ENCODE measurements around the gene TMEM60. TPM values are rescaled to one million over a fixed set of nuclear protein-coding genes. Genes with fewer than 3 reads are reported as not detected.

Gene TMEM60
- total and polyA plus RNA-seq, 10 of the 15 experiments (the other 5 are each of a cell fraction or from before 2014, with no cell fraction given): 13.2 to 94.2 (median 30.2) TPM

DNA sequence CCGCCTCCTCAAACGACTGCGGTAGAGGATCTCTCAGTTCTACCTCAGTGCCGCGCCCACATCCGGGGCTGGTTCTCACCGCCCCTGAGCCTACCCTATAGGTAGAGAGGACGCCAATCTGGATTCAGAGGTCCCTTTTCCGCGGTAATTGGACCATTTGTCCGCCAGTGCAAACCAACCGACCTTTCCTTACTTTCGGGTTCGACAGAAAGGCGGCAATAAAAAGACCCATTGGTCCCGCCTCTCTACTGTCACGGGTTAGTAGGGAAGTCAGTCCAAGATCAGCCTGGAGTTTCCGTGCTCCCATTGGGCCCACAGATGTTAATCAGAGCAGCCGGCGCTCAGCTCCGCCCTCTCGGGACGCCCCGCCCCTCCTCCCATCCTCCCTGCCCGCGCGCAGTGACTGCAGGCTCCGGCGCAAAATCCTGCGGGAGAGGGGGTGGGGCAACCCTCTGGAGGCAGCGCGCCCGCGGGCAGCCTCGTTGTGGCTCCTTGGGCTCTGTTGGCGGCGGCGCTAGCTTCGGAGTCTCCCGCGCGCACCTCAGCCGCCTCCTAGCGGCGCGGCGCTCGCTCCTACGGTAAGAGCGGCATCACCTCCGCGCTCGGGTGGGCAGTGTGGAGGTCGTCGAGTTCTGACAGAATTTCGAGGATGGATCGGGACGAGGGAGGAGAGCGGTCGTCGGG is at the start of gene TMEM60, which contains the start of gene PHTF2 (continued):
- TF ChIP-seq WRNIP1 (IDR thresholded peaks at IDR 0.05; ENCODE audit: borderline replicate concordance, low read depth, low read length) (no peak), LARP7 (IDR thresholded peaks at IDR 0.05) (no peak; the same call in 1 of the 2 replicates), PAX8 (IDR thresholded peaks at IDR 0.05) (no peak), HDAC6 (IDR thresholded peaks at IDR 0.05; ENCODE audit: unreplicated experiment) (no peak), JUNB (IDR thresholded peaks at IDR 0.05) (no peak), EP300 (IDR thresholded peaks at IDR 0.05; ENCODE audit: borderline replicate concordance in 1 of 2, control insufficient read depth in 1 of 2, low read depth in 2 of 2, low read length in 2 of 2) (0 out of 4 replicates have a peak, but pooled peaks of 1 of the 2 experiments have one; percentile 0), CREB1 (IDR thresholded peaks at IDR 0.05; ENCODE audit: low read depth) (peak; percentile 69), MTA2 (IDR thresholded peaks at IDR 0.05; ENCODE audit: low read depth) (no peak), STAT1 (conservative IDR thresholded peaks at IDR 0.05) (no peak; the same call in 1 of the 2 replicates), TAF1 (IDR thresholded peaks at IDR 0.05; ENCODE audit: borderline replicate concordance, low read depth, low read length) (peak; percentile 57; the same call in 1 of the 2 replicates), RFX5 (IDR thresholded peaks at IDR 0.05; ENCODE audit: low read depth, low read length) (peak; percentile 46; the same call in 1 of the 2 replicates), POLR2A (IDR thresholded peaks at IDR 0.05; ENCODE audit: low read depth, low read length) (peak; percentile 76), HDAC2 (IDR thresholded peaks at IDR 0.05) (no peak), ZZZ3 (IDR thresholded peaks at IDR 0.05; ENCODE audit: control insufficient read depth, insufficient read length, low read depth) (no peak), TBL1XR1 (IDR thresholded peaks at IDR 0.05; ENCODE audit: low read depth, low read length) (no peak), IKZF2 (IDR thresholded peaks at IDR 0.05) (peak; percentile 74 to 79), CHD2 (IDR thresholded peaks at IDR 0.05; ENCODE audit: borderline replicate concordance, low read depth, low read length) (peak; percentile 97), MYB (IDR thresholded peaks at IDR 0.05; ENCODE audit: borderline replicate concordance, low read depth, low read length) (no peak), PAX5 (IDR thresholded peaks at IDR 0.05; ENCODE audit: borderline replicate concordance, low read depth, low read length) (no peak), RBBP5 (conservative IDR thresholded peaks at IDR 0.05) (no peak)
- TF ChIP-seq, protein P1, sequence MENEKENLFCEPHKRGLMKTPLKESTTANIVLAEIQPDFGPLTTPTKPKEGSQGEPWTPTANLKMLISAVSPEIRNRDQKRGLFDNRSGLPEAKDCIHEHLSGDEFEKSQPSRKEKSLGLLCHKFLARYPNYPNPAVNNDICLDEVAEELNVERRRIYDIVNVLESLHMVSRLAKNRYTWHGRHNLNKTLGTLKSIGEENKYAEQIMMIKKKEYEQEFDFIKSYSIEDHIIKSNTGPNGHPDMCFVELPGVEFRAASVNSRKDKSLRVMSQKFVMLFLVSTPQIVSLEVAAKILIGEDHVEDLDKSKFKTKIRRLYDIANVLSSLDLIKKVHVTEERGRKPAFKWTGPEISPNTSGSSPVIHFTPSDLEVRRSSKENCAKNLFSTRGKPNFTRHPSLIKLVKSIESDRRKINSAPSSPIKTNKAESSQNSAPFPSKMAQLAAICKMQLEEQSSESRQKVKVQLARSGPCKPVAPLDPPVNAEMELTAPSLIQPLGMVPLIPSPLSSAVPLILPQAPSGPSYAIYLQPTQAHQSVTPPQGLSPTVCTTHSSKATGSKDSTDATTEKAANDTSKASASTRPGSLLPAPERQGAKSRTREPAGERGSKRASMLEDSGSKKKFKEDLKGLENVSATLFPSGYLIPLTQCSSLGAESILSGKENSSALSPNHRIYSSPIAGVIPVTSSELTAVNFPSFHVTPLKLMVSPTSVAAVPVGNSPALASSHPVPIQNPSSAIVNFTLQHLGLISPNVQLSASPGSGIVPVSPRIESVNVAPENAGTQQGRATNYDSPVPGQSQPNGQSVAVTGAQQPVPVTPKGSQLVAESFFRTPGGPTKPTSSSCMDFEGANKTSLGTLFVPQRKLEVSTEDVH (IDR thresholded peaks at IDR 0.05; ENCODE audit: low read depth, partially characterized antibody): peak; percentile 80
- TF ChIP-seq, protein P2, sequence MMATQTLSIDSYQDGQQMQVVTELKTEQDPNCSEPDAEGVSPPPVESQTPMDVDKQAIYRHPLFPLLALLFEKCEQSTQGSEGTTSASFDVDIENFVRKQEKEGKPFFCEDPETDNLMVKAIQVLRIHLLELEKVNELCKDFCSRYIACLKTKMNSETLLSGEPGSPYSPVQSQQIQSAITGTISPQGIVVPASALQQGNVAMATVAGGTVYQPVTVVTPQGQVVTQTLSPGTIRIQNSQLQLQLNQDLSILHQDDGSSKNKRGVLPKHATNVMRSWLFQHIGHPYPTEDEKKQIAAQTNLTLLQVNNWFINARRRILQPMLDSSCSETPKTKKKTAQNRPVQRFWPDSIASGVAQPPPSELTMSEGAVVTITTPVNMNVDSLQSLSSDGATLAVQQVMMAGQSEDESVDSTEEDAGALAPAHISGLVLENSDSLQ (IDR thresholded peaks at IDR 0.05): peak; percentile 100
- TF ChIP-seq, protein P3, sequence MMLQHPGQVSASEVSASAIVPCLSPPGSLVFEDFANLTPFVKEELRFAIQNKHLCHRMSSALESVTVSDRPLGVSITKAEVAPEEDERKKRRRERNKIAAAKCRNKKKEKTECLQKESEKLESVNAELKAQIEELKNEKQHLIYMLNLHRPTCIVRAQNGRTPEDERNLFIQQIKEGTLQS (IDR thresholded peaks at IDR 0.05; ENCODE audit: borderline replicate concordance, extremely low read depth, low read depth, low read length): no peak
- TF ChIP-seq, protein P4, sequence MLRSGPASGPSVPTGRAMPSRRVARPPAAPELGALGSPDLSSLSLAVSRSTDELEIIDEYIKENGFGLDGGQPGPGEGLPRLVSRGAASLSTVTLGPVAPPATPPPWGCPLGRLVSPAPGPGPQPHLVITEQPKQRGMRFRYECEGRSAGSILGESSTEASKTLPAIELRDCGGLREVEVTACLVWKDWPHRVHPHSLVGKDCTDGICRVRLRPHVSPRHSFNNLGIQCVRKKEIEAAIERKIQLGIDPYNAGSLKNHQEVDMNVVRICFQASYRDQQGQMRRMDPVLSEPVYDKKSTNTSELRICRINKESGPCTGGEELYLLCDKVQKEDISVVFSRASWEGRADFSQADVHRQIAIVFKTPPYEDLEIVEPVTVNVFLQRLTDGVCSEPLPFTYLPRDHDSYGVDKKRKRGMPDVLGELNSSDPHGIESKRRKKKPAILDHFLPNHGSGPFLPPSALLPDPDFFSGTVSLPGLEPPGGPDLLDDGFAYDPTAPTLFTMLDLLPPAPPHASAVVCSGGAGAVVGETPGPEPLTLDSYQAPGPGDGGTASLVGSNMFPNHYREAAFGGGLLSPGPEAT (IDR thresholded peaks at IDR 0.05; ENCODE audit: low read depth): no peak
- TF ChIP-seq, protein P5, sequence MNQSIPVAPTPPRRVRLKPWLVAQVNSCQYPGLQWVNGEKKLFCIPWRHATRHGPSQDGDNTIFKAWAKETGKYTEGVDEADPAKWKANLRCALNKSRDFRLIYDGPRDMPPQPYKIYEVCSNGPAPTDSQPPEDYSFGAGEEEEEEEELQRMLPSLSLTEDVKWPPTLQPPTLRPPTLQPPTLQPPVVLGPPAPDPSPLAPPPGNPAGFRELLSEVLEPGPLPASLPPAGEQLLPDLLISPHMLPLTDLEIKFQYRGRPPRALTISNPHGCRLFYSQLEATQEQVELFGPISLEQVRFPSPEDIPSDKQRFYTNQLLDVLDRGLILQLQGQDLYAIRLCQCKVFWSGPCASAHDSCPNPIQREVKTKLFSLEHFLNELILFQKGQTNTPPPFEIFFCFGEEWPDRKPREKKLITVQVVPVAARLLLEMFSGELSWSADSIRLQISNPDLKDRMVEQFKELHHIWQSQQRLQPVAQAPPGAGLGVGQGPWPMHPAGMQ (IDR thresholded peaks at IDR 0.05; ENCODE audit: borderline replicate concordance): no peak
